PFSK-1 (cell line): Measurements from ENCODE around the gene TEAD3.

ENCODE experiments used
- POLR2AphosphoS5 ChIP-seq: IDR thresholded peaks from 2 replicates; pipeline ENCODE4 v1.6.1; 2012; ENCODE audit warnings: low read depth, mild to moderate bottlenecking, control low read depth, low read length, moderate library complexity
- TAF1 ChIP-seq: IDR thresholded peaks from 2 replicates; pipeline ENCODE4 v1.6.1; 2012; ENCODE audit warnings: low read length, control low read depth, borderline replicate concordance; ENCODE audit not compliant: insufficient read depth

- TF ChIP-seq POLR2AphosphoS5 (no peak), TAF1 (no peak)
Observed at GRCh38 chr6:35436071-35436857, 60.6 kb downstream of the TEAD3 start.
